OCI-LY1 (cell line): ENCODE results near the gene CIC.
"Not testable (repeated sequence)": the region's sequence is repeated elsewhere in the genome, so short reads cannot be mapped to it uniquely, and the experiment has no call there.

ENCODE experiments used
- H2AFZ ChIP-seq: fragments of 200-600 bp; sonication (generic), shearing (Covaris generic); 2 replicates; pipeline ENCODE4 v1.6.0; 2014; ENCODE audit warnings: antibody characterized with exemption, mild to moderate bottlenecking, low read length
- H3F3A ChIP-seq: fragments of 200-600 bp; sonication (generic), shearing (Covaris generic); 2 replicates; pipeline ENCODE4 v1.6.0; 2014; ENCODE audit warnings: mild to moderate bottlenecking, antibody characterized with exemption, low read length, moderate library complexity; ENCODE audit not compliant: insufficient read depth
- H3K27ac ChIP-seq: fragments of 200-600 bp; sonication (generic); 2 replicates; pipeline ENCODE4 v1.5.1; 2014; ENCODE audit warnings: low read length, mixed run types, mild to moderate bottlenecking, low read depth; ENCODE audit not compliant: poor library complexity, severe bottlenecking
- H3K27me3 ChIP-seq: fragments of 200-600 bp; sonication (generic); 2 replicates; pipeline ENCODE4 v1.6.0; 2014; ENCODE audit warnings: antibody characterized with exemption, mild to moderate bottlenecking, low read length, moderate library complexity; ENCODE audit not compliant: insufficient read depth
- H3K36me3 ChIP-seq: fragments of 200-600 bp; sonication (generic); 2 replicates; pipeline ENCODE4 v1.6.1; 2014; ENCODE audit warnings: mild to moderate bottlenecking, antibody characterized with exemption, low read length, moderate library complexity, mixed read lengths; ENCODE audit not compliant: insufficient read depth
- H3K4me1 ChIP-seq: fragments of 200-600 bp; sonication (generic); 2 replicates; pipeline ENCODE4 v1.5.1; 2014; ENCODE audit warnings: mild to moderate bottlenecking, low read length, moderate library complexity; ENCODE audit not compliant: insufficient read depth, severe bottlenecking
- H3K4me2 ChIP-seq: fragments of 200-600 bp; sonication (generic), shearing (Covaris generic); 2 replicates; pipeline ENCODE4 v1.6.1; 2014; ENCODE audit warnings: low read length
- H3K4me3 ChIP-seq: fragments of 200-600 bp; sonication (generic); 2 replicates; pipeline ENCODE4 v1.5.1; 2014; ENCODE audit warnings: low read length, low read depth, mild to moderate bottlenecking, mixed read lengths; ENCODE audit not compliant: poor library complexity, severe bottlenecking
- H3K79me2 ChIP-seq: fragments of 200-600 bp; shearing (Covaris generic); 2 replicates; pipeline ENCODE4 v1.6.1; 2016; ENCODE audit warnings: mixed run types, low read length, mixed read lengths; ENCODE audit not compliant: insufficient read depth
- H3K9ac ChIP-seq: fragments of 200-600 bp; sonication (generic), shearing (Covaris generic); 2 replicates; pipeline ENCODE4 v1.6.1; 2014; ENCODE audit warnings: mild to moderate bottlenecking, low read length, mixed read lengths
- H3K9me2 ChIP-seq: fragments of 200-600 bp; sonication (generic), shearing (Covaris generic); 2 replicates; pipeline ENCODE4 v1.6.1; 2014; ENCODE audit warnings: low read depth, mild to moderate bottlenecking, low read length, mixed read lengths
- H3K9me3 ChIP-seq: fragments of 200-600 bp; shearing (Covaris generic); 2 replicates; pipeline ENCODE4 v1.6.1; 2014; ENCODE audit warnings: low read length, mixed read lengths
- H4K20me1 ChIP-seq: fragments of 200-600 bp; sonication (generic), shearing (Covaris generic); 2 replicates; pipeline ENCODE4 v1.6.0; 2016; ENCODE audit warnings: mild to moderate bottlenecking, low read length; ENCODE audit not compliant: insufficient read depth
- EZH2 ChIP-seq: fragments of 200-600 bp; sonication (generic), shearing (Covaris generic); IDR thresholded peaks from 2 replicates; pipeline ENCODE4 v1.8.0; 2017; ENCODE audit warnings: borderline replicate concordance, mixed run types, mild to moderate bottlenecking, antibody characterized with exemption, low read length, moderate library complexity, mixed read lengths
- TF ChIP-seq, protein P1 (sequence below): fragments of 200-600 bp; sonication (generic), shearing (Covaris generic); IDR thresholded peaks from 2 replicates; pipeline ENCODE4 v1.5.1; 2017; ENCODE audit warnings: mild to moderate bottlenecking, antibody characterized with exemption, low read length, moderate library complexity, mixed read lengths

Gene CIC

DNA sequence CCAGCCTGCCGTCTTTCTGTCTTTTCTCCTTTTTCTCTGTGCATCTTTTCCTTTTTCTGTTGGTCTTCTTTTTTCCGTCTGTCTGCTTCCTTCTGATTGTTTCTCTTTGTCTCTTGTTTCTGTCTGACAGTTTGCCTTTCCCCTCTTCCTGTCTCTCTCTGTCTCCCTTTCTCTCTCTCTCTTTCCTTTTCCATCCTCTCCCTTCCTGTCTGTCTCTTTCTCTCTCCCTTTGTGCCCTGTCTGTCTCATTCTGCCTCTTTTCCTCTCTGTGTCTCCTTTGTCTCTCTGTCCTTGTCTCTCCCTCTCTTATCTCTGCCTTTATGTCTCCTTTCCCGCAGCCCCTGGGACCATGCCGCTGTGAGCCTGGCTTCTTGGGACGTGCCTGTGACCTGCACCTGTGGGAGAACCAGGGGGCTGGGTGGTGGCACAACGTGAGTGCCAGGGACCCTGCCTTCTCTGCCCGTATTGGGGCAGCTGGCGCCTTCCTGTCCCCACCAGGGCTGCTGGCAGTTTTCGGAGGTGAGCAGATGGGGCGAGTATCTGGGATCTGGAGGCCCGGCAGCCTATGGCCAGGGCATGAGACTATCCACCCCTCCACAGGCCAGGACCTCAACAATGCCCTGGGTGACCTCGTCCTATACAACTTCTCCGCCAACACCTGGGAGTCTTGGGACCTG, 65.8 kb downstream of the CIC start:
- no peak overlapping the region for H3K4me2 ChIP-seq
- H3F3A ChIP-seq = no peaks in the 10 kb centered on the region
- no peaks in the 10 kb centered on the region for H3K27me3 ChIP-seq
- H2AFZ ChIP-seq = no peak overlapping the region
- no peaks in the 10 kb centered on the region for H3K9me2 ChIP-seq
- H3K79me2 ChIP-seq = no peaks in the 10 kb centered on the region
- H3K27ac ChIP-seq = no peak overlapping the region
- peaks cover 6% of the 10 kb centered on the region for H3K36me3 ChIP-seq
- TF ChIP-seq, protein P1, sequence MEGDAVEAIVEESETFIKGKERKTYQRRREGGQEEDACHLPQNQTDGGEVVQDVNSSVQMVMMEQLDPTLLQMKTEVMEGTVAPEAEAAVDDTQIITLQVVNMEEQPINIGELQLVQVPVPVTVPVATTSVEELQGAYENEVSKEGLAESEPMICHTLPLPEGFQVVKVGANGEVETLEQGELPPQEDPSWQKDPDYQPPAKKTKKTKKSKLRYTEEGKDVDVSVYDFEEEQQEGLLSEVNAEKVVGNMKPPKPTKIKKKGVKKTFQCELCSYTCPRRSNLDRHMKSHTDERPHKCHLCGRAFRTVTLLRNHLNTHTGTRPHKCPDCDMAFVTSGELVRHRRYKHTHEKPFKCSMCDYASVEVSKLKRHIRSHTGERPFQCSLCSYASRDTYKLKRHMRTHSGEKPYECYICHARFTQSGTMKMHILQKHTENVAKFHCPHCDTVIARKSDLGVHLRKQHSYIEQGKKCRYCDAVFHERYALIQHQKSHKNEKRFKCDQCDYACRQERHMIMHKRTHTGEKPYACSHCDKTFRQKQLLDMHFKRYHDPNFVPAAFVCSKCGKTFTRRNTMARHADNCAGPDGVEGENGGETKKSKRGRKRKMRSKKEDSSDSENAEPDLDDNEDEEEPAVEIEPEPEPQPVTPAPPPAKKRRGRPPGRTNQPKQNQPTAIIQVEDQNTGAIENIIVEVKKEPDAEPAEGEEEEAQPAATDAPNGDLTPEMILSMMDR = no peak
- no peak for TF ChIP-seq EZH2
- H3K4me1 ChIP-seq = no peaks in the 10 kb centered on the region
- no peak overlapping the region for H3K9ac ChIP-seq
- H3K4me3 ChIP-seq = no peak overlapping the region
- H3K9me3 ChIP-seq = no peaks in the 10 kb centered on the region
- no peaks in the 10 kb centered on the region for H4K20me1 ChIP-seq

DNA sequence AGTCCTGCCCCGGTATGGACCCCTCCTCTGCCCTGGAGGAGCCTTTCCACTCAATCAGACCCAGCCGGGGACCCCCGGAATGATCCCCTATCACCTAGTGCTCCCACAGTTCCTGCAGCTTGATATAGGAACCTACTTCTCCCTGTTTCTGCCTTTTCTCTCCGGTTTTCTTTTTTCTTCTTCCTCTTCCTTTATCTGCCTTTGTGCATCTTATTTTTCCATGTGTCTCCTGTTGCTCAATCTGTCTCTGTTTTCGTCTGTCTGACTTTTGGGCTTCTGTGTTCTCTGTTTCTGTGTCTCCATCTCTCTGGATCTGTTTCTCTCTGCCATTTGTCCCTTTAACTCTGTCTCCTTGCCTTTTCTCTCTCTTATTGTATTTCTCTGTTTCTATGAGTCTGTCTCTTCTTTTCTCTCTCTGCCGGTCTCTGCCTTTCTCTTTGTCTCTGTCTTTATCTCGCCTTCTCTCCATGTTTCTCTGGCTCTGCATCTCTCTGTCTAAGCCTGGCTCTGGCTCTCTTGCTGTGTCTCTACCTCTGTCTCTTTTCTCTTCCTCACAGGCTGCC, 66.4 kb downstream of the CIC start:
- peaks cover 6% of the 10 kb centered on the region for H3K36me3 ChIP-seq

DNA sequence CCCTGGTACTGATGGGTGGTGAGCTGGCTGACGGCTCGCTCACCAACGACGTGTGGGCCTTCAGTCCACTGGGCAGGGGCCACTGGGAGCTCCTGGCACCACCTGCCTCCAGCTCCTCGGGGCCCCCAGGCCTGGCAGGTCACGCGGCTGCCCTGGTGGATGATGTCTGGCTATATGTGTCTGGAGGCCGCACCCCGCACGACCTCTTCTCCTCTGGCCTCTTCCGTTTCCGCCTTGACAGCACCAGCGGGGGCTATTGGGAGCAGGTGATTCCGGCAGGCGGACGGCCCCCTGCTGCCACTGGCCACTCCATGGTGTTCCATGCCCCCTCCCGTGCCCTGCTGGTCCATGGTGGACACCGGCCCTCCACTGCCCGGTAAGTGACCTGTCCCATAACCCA, 66.9 kb downstream of the CIC start:
- H3F3A ChIP-seq = no peaks in the 10 kb centered on the region
- H2AFZ ChIP-seq = no peak overlapping the region
- H3K4me2 ChIP-seq = no peak overlapping the region
- no peaks in the 10 kb centered on the region for H3K9me2 ChIP-seq
- no peak overlapping the region for H3K27ac ChIP-seq
- no peaks in the 10 kb centered on the region for H3K79me2 ChIP-seq
- H4K20me1 ChIP-seq = no peaks in the 10 kb centered on the region
- TF ChIP-seq, protein P1 = no peak
- TF ChIP-seq EZH2 = no peak
- no peak overlapping the region for H3K9ac ChIP-seq
- H3K4me3 ChIP-seq = no peak overlapping the region
- H3K9me3 ChIP-seq = no peaks in the 10 kb centered on the region
- no peaks in the 10 kb centered on the region for H3K4me1 ChIP-seq
- peaks cover 6% of the 10 kb centered on the region for H3K36me3 ChIP-seq
- no peaks in the 10 kb centered on the region for H3K27me3 ChIP-seq

More for the DNA sequence above, 66.4 kb downstream of the CIC start:
- no peak overlapping the region for H3K27ac ChIP-seq
- no peaks in the 10 kb centered on the region for H3K27me3 ChIP-seq
- no peak overlapping the region for H3K4me2 ChIP-seq
- no peaks in the 10 kb centered on the region for H3K79me2 ChIP-seq
- H3K4me3 ChIP-seq = no peak overlapping the region
- no peak overlapping the region for H2AFZ ChIP-seq
- no peaks in the 10 kb centered on the region for H3K4me1 ChIP-seq
- no peaks in the 10 kb centered on the region for H3K9me2 ChIP-seq
- no peaks in the 10 kb centered on the region for H3F3A ChIP-seq
- no peak overlapping the region for H3K9ac ChIP-seq
- no peaks in the 10 kb centered on the region for H4K20me1 ChIP-seq
- TF ChIP-seq, protein P1 = no peak
- no peak for TF ChIP-seq EZH2
- no peaks in the 10 kb centered on the region for H3K9me3 ChIP-seq

DNA sequence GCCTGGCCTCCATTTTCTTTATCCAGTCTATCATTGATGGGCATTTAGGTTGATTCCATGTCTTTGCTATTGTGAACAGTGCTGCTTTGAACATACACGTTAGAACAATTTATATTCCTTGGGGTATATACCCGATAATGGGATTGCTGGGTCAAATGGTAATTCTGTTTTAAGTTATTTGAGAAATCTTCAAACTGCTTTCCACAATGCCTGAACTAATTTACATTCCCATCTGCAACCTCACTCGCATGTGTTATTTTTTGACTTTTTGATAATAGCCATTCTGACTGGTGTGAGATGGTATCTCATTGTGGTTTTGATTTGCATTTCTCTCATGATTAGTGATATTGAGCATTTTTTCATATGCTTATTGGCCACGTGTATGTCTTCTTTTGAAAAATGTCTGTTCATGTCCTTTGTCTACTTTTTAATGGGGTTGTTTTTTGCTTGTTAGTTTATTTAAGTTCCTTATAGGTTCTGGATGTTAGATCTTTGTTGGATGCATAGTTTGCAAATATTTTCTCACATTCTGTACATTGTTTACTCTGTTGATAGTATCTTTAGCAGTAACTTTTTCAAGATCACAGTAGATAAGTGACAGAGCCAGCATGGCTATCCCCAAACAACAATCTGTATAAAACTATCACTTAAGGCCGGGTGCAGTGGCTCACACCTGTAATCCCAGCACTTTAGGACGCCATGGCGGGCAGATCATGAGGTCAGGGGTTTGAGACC, 70.2 kb downstream of the CIC start:
- not testable (repeated sequence) for H3K4me2 ChIP-seq

DNA sequence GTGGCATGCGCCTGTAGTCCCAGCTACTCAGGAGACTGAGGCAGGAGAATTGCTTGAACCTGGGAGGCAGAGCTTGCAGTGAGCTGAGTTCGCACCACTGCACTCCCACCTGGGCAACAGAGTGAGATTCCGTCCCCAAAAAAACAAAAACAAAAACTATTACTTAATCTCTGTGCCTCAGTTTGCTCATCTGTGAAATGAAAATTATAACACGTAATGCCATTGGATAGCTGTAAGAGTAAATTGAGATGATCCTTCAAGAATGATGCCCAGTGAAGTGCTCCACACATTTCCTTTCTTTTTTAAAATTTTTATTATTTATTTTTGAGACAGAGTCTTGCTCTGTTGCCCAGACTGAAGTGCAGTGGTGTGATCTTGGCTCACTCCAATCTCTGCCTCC, 70.9 kb downstream of the CIC start:
- H3K79me2 ChIP-seq, H3K9me2 ChIP-seq, H3K4me3 ChIP-seq, H3K9me3 ChIP-seq, H3K4me1 ChIP-seq, H3K36me3 ChIP-seq, H3K27ac ChIP-seq, H3K4me2 ChIP-seq, H3F3A ChIP-seq, H4K20me1 ChIP-seq, H3K9ac ChIP-seq, H2AFZ ChIP-seq, H3K27me3 ChIP-seq: not testable (repeated sequence)

More for the DNA sequence above, 70.2 kb downstream of the CIC start:
- H3K79me2 ChIP-seq, H3K27ac ChIP-seq, H3K9ac ChIP-seq, H3K4me1 ChIP-seq, H2AFZ ChIP-seq, H4K20me1 ChIP-seq, H3K36me3 ChIP-seq, H3K9me2 ChIP-seq, H3K27me3 ChIP-seq, H3K4me3 ChIP-seq, H3K9me3 ChIP-seq, H3F3A ChIP-seq: not testable (repeated sequence)
